ENCODE measurements around the gene PPP2R5D.
"Not testable (repeated sequence)": the region's sequence is repeated elsewhere in the genome, so short reads cannot be mapped to it uniquely, and the experiment has no call there.

Gene PPP2R5D

DNA sequence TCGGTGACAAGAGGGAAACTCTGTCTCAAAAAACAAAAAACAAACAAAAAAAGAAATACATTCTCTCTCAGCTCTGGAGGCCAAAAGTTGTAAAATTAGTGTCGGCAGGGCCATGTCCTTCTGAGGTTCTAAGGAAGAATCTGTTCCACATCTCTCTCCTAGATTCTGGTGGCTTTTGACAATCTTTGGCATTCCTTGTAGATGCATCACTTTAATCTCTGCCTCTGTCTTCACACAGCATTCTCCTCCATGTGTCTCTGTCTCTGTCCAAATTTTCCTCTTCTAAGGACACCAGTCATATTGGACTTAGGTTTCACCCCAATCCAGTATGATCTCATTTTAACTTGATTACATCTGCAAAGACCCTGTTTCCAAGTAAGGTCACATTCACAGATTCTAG is 9.1 kb downstream of the PPP2R5D start:
- Histone ChIP-seq H3K4me3 (ENCODE audit: low read length in 2 of 2) (no peak overlapping the region), H3K4me2 (ENCODE audit: insufficient read depth, low read length, poor library complexity, severe bottlenecking) (no peak overlapping the region), H2AK5ac (ENCODE audit: low read depth, low read length) (no peak overlapping the region), H3K27ac (replicated peaks; ENCODE audit: low read length) (no peak overlapping the region), H3K27me3 (ENCODE audit: control insufficient read depth in 3 of 3, insufficient read depth in 3 of 3, low read depth in 1 of 3, low read length in 3 of 3) (no peaks in the 10 kb centered on the region), H3K4me1 (ENCODE audit: control insufficient read depth in 2 of 2, insufficient read depth in 1 of 2, low read depth in 1 of 2, low read length in 2 of 2) (no peaks in the 10 kb centered on the region), H3K9me3 (replicated peaks in 1 of 2; ENCODE audit: control insufficient read depth in 2 of 2, insufficient read depth in 1 of 2, low read depth in 1 of 2, low read length in 2 of 2) (no peaks in the 10 kb centered on the region), H2BK12ac (ENCODE audit: low read length) (no peak overlapping the region), H2AFZ (ENCODE audit: low read length) (no peak overlapping the region), H3K14ac (ENCODE audit: low read length) (no peak overlapping the region), H3K36me3 (replicated peaks in 1 of 2; ENCODE audit: control insufficient read depth in 2 of 2, insufficient read depth in 2 of 2, low read length in 2 of 2) (peaks cover 9 to 40% of the 10 kb centered on the region in 2 donors), H3K79me1 (ENCODE audit: low read depth, low read length) (no peaks in the 10 kb centered on the region), H2BK5ac (ENCODE audit: low read length) (no peak overlapping the region), H2BK15ac (ENCODE audit: low read length) (no peak overlapping the region), H3K18ac (ENCODE audit: low read length) (no peak overlapping the region), H4K8ac (ENCODE audit: low read depth, low read length) (no peak overlapping the region), H3K4ac (ENCODE audit: low read length) (no peak overlapping the region), H3K9ac (ENCODE audit: low read depth, low read length, poor library complexity) (no peak overlapping the region), H3K23ac (ENCODE audit: low read depth, low read length, poor library complexity) (no peak overlapping the region), H4K91ac (ENCODE audit: low read depth, low read length, poor library complexity) (no peak overlapping the region), H2BK120ac (ENCODE audit: low read depth, low read length) (no peak overlapping the region)
- DNase-seq (ENCODE audit: low spot score) = no peak
- WGBS, 2 donors (ENCODE audit: extremely low coverage in 2 of 2, insufficient read length in 2 of 2, insufficient replicate concordance in 1 of 2) = no CpG with 5 or more reads among the region's 2 CpGs

DNA sequence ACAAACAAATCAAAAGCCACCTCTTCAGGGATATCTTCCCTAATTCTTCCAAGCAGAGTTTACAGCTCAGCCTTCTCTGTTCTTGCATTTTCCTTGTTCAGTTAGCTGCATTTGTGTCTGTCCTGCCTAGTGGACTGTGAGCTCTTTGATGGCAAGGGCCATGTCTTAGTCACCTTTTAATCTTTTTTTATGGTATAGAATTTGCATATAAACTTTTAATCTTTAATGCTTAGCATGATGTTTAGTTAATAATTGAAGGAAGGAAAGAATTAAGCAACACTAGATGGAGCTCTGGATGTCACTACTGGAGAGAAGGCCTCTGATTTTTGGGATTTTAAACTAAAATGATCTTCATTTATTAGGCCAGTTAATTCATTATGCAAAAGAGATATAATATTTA is 12.1 kb downstream of the PPP2R5D start:
- no peak overlapping the region for H3K4me3 ChIP-seq (ENCODE audit: low read length in 2 of 2)
- no peak for DNase-seq (ENCODE audit: low spot score)
- H3K9ac ChIP-seq (ENCODE audit: low read depth, low read length, poor library complexity) = no peak overlapping the region
- no peaks in the 10 kb centered on the region for H3K9me3 ChIP-seq (replicated peaks in 1 of 2; ENCODE audit: control insufficient read depth in 2 of 2, insufficient read depth in 1 of 2, low read depth in 1 of 2, low read length in 2 of 2)
- H4K8ac ChIP-seq (ENCODE audit: low read depth, low read length) = no peak overlapping the region
- no peak overlapping the region for H3K23ac ChIP-seq (ENCODE audit: low read depth, low read length, poor library complexity)
- no peaks in the 10 kb centered on the region for H3K27me3 ChIP-seq (ENCODE audit: control insufficient read depth in 3 of 3, insufficient read depth in 3 of 3, low read depth in 1 of 3, low read length in 3 of 3)
- H3K18ac ChIP-seq (ENCODE audit: low read length) = no peak overlapping the region
- H4K91ac ChIP-seq (ENCODE audit: low read depth, low read length, poor library complexity) = no peak overlapping the region
- H2BK5ac ChIP-seq (ENCODE audit: low read length) = no peak overlapping the region
- no peak overlapping the region for H3K4me2 ChIP-seq (ENCODE audit: insufficient read depth, low read length, poor library complexity, severe bottlenecking)
- H2AK5ac ChIP-seq (ENCODE audit: low read depth, low read length) = no peak overlapping the region
- peaks cover 0 to 19% of the 10 kb centered on the region in 2 donors for H3K36me3 ChIP-seq (replicated peaks in 1 of 2; ENCODE audit: control insufficient read depth in 2 of 2, insufficient read depth in 2 of 2, low read length in 2 of 2)
- H3K79me1 ChIP-seq (ENCODE audit: low read depth, low read length) = no peaks in the 10 kb centered on the region
- no peak overlapping the region for H3K4ac ChIP-seq (ENCODE audit: low read length)
- no peak overlapping the region for H2BK12ac ChIP-seq (ENCODE audit: low read length)
- no peak overlapping the region for H2BK120ac ChIP-seq (ENCODE audit: low read depth, low read length)
- H2AFZ ChIP-seq (ENCODE audit: low read length) = no peak overlapping the region
- H2BK15ac ChIP-seq (ENCODE audit: low read length) = no peak overlapping the region
- H3K4me1 ChIP-seq (ENCODE audit: control insufficient read depth in 2 of 2, insufficient read depth in 1 of 2, low read depth in 1 of 2, low read length in 2 of 2) = peaks cover 0 to 2% of the 10 kb centered on the region in 2 donors
- no peak overlapping the region for H3K14ac ChIP-seq (ENCODE audit: low read length)
- H3K27ac ChIP-seq (replicated peaks; ENCODE audit: low read length) = no peak overlapping the region

DNA sequence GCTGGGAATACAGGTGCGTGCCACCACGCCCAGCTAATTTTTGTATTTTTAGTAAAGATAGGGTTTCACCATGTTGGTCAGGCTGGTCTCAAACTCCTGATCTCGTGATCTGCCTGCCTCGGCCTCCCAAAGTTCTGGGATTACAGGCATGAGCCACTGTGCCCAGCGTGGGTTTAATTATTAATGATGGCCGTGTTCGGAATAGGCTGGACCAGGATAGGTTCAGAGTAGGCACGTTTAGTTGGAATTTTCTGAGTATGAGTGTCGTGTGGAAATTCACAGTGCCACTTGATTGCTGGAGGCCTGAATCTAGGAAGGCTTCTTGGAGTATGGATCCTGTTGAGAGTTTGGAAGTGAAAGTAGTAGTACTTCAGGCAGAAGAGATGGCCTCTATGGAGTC is 13.8 kb downstream of the PPP2R5D start:
- not testable (repeated sequence) for H4K91ac ChIP-seq (ENCODE audit: low read depth, low read length, poor library complexity); H2BK15ac ChIP-seq (ENCODE audit: low read length); H4K8ac ChIP-seq (ENCODE audit: low read depth, low read length); H3K9ac ChIP-seq (ENCODE audit: low read depth, low read length, poor library complexity); H3K14ac ChIP-seq (ENCODE audit: low read length); H3K4me1 ChIP-seq (ENCODE audit: control insufficient read depth in 2 of 2, insufficient read depth in 1 of 2, low read depth in 1 of 2, low read length in 2 of 2); H2AFZ ChIP-seq (ENCODE audit: low read length); H3K27me3 ChIP-seq (ENCODE audit: control insufficient read depth in 3 of 3, insufficient read depth in 3 of 3, low read depth in 1 of 3, low read length in 3 of 3); H3K18ac ChIP-seq (ENCODE audit: low read length); H3K23ac ChIP-seq (ENCODE audit: low read depth, low read length, poor library complexity); H3K4ac ChIP-seq (ENCODE audit: low read length); H3K4me2 ChIP-seq (ENCODE audit: insufficient read depth, low read length, poor library complexity, severe bottlenecking); H3K4me3 ChIP-seq (ENCODE audit: low read length in 2 of 2); H3K27ac ChIP-seq (replicated peaks; ENCODE audit: low read length); H3K9me3 ChIP-seq (replicated peaks in 1 of 2; ENCODE audit: control insufficient read depth in 2 of 2, insufficient read depth in 1 of 2, low read depth in 1 of 2, low read length in 2 of 2); H2BK12ac ChIP-seq (ENCODE audit: low read length); H2BK120ac ChIP-seq (ENCODE audit: low read depth, low read length); H2AK5ac ChIP-seq (ENCODE audit: low read depth, low read length); H2BK5ac ChIP-seq (ENCODE audit: low read length); H3K79me1 ChIP-seq (ENCODE audit: low read depth, low read length); DNase-seq (ENCODE audit: low spot score)
- peaks cover 0 to 21% of the 10 kb centered on the region in 2 donors for H3K36me3 ChIP-seq (replicated peaks in 1 of 2; ENCODE audit: control insufficient read depth in 2 of 2, insufficient read depth in 2 of 2, low read length in 2 of 2)
- WGBS, 2 donors (ENCODE audit: extremely low coverage in 2 of 2, insufficient read length in 2 of 2, insufficient replicate concordance in 1 of 2) = no CpG with 5 or more reads among the region's 9 CpGs

DNA sequence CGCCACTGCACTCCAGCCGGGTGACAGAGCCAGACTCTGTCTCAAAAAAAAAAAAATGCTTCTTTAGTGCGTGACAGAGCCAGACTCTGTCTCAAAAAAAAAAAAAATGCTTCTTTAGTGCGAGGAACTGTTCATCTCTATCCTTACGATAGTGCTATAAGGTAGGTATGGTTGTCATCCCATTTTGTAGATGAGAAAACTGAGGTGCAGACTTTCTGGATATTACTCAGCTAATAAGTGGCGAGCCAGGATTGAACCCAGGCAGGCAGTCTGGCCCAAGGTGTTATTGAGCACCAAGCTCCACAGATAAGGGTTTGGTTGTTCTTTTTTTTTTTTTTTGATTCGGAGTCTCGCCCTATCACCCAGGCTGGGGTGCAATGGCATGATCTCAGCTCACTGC is 17.5 kb downstream of the PPP2R5D start:
- H3K4ac ChIP-seq (ENCODE audit: low read length) = no peak overlapping the region
- no peak overlapping the region for H2BK15ac ChIP-seq (ENCODE audit: low read length)
- no peak overlapping the region for H2BK5ac ChIP-seq (ENCODE audit: low read length)

More for the DNA sequence above, 17.5 kb downstream of the PPP2R5D start:
- Histone ChIP-seq H3K4me2 (ENCODE audit: insufficient read depth, low read length, poor library complexity, severe bottlenecking) (no peak overlapping the region), H3K18ac (ENCODE audit: low read length) (no peak overlapping the region), H2AK5ac (ENCODE audit: low read depth, low read length) (no peak overlapping the region), H4K8ac (ENCODE audit: low read depth, low read length) (no peak overlapping the region), H3K9me3 (replicated peaks in 1 of 2; ENCODE audit: control insufficient read depth in 2 of 2, insufficient read depth in 1 of 2, low read depth in 1 of 2, low read length in 2 of 2) (no peaks in the 10 kb centered on the region), H2BK12ac (ENCODE audit: low read length) (no peak overlapping the region), H3K27ac (replicated peaks; ENCODE audit: low read length) (no peak overlapping the region), H3K23ac (ENCODE audit: low read depth, low read length, poor library complexity) (no peak overlapping the region), H4K91ac (ENCODE audit: low read depth, low read length, poor library complexity) (no peak overlapping the region), H3K27me3 (ENCODE audit: control insufficient read depth in 3 of 3, insufficient read depth in 3 of 3, low read depth in 1 of 3, low read length in 3 of 3) (no peaks in the 10 kb centered on the region), H3K4me3 (ENCODE audit: low read length in 2 of 2) (no peak overlapping the region), H3K4me1 (ENCODE audit: control insufficient read depth in 2 of 2, insufficient read depth in 1 of 2, low read depth in 1 of 2, low read length in 2 of 2) (peaks cover 0 to 2% of the 10 kb centered on the region in 2 donors), H3K36me3 (replicated peaks in 1 of 2; ENCODE audit: control insufficient read depth in 2 of 2, insufficient read depth in 2 of 2, low read length in 2 of 2) (peaks cover 4 to 35% of the 10 kb centered on the region in 2 donors), H3K79me1 (ENCODE audit: low read depth, low read length) (no peaks in the 10 kb centered on the region), H2AFZ (ENCODE audit: low read length) (no peak overlapping the region), H3K14ac (ENCODE audit: low read length) (no peak overlapping the region), H2BK120ac (ENCODE audit: low read depth, low read length) (no peak overlapping the region), H3K9ac (ENCODE audit: low read depth, low read length, poor library complexity) (no peak overlapping the region)
- DNase-seq (ENCODE audit: low spot score) = no peak
- WGBS, 2 donors (ENCODE audit: extremely low coverage in 2 of 2, insufficient read length in 2 of 2, insufficient replicate concordance in 1 of 2) = no CpG with 5 or more reads among the region's 8 CpGs

Data from neuronal stem cell (in vitro differentiated cells).